ENCODE measurements around the gene GNG2. TPM values are rescaled to one million over a fixed set of nuclear protein-coding genes. Genes with fewer than 3 reads are reported as not detected.

Gene GNG2
- total and polyA plus RNA-seq, 9 of the 15 experiments (the other 6 are each of a cell fraction or from before 2014, with no cell fraction given), result 0.18 TPM; not detected in 8

DNA sequence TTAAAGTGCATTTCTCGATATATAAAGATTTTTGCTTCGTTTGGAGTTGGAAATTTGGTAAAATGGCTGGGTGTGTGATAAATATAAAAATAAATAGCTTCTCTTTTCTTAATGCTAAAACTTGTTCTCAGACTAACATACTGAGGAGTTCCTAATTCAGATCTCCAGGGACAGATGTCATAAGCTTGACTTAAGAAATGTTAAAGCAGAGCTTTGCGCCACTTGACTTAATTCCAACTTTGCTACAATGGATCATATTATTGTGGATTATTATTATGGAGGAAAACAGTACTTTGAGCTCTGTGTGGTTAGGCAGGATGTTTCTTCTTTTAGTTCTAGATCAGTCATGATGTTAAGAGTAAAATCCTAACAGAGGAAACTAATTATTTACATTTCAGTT lies 33.8 kb downstream of the GNG2 start:
- H3K27me3 ChIP-seq (ENCODE audit: control insufficient read depth in 2 of 2, insufficient read depth in 2 of 2, low read length in 2 of 2), result no peaks in the 10 kb centered on the region
- no peak overlapping the region for H3K9ac ChIP-seq (ENCODE audit: insufficient read depth in 1 of 2, low read depth in 2 of 2, low read length in 2 of 2)
- H4K20me1 ChIP-seq (replicated peaks; ENCODE audit: control insufficient read depth, insufficient read depth, low read length), result no peaks in the 10 kb centered on the region
- FAIRE-seq (no peak), ATAC-seq (no peak), DNase-seq (ENCODE audit: extremely low read depth in 1 of 4, low spot score in 3 of 4) (no peak)
- H3K9me3 ChIP-seq (replicated peaks; ENCODE audit: control insufficient read depth, insufficient read depth, low read depth, low read length), result no peaks in the 10 kb centered on the region
- BruUV-seq (replicated peaks), result no TSS peak
- TF ChIP-seq SRSF3 (IDR thresholded peaks at IDR 0.05; ENCODE audit: insufficient read depth, low read length), result no peak
- no peak for TF ChIP-seq TSC22D4 (tag; IDR thresholded peaks at IDR 0.05)
- no peak for TF ChIP-seq MYNN (IDR thresholded peaks at IDR 0.05)
- no peak for TF ChIP-seq MYNN (CRISPR knock-in tag; IDR thresholded peaks at IDR 0.05)
- TF ChIP-seq, protein P1, sequence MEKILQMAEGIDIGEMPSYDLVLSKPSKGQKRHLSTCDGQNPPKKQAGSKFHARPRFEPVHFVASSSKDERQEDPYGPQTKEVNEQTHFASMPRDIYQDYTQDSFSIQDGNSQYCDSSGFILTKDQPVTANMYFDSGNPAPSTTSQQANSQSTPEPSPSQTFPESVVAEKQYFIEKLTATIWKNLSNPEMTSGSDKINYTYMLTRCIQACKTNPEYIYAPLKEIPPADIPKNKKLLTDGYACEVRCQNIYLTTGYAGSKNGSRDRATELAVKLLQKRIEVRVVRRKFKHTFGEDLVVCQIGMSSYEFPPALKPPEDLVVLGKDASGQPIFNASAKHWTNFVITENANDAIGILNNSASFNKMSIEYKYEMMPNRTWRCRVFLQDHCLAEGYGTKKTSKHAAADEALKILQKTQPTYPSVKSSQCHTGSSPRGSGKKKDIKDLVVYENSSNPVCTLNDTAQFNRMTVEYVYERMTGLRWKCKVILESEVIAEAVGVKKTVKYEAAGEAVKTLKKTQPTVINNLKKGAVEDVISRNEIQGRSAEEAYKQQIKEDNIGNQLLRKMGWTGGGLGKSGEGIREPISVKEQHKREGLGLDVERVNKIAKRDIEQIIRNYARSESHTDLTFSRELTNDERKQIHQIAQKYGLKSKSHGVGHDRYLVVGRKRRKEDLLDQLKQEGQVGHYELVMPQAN (IDR thresholded peaks at IDR 0.05; ENCODE audit: borderline replicate concordance), result no peak
- TF ChIP-seq, protein P2, sequence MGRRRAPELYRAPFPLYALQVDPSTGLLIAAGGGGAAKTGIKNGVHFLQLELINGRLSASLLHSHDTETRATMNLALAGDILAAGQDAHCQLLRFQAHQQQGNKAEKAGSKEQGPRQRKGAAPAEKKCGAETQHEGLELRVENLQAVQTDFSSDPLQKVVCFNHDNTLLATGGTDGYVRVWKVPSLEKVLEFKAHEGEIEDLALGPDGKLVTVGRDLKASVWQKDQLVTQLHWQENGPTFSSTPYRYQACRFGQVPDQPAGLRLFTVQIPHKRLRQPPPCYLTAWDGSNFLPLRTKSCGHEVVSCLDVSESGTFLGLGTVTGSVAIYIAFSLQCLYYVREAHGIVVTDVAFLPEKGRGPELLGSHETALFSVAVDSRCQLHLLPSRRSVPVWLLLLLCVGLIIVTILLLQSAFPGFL (CRISPR knock-in tag; IDR thresholded peaks at IDR 0.05), result no peak
- TF ChIP-seq DDX20 (tag; IDR thresholded peaks at IDR 0.05; ENCODE audit: low read depth), result no peak
- TF ChIP-seq RB1 (IDR thresholded peaks at IDR 0.05; ENCODE audit: low read depth), result no peak
- no peak for TF ChIP-seq BCOR (IDR thresholded peaks at IDR 0.05)
- TF ChIP-seq SP1 (CRISPR knock-in tag; IDR thresholded peaks at IDR 0.05), result no peak
- TF ChIP-seq PYGO2 (tag; IDR thresholded peaks at IDR 0.05), result no peak
- TF ChIP-seq ZNF740 (CRISPR knock-in tag; IDR thresholded peaks at IDR 0.05), result no peak
- TF ChIP-seq ZNF740 (tag; IDR thresholded peaks at IDR 0.05), result no peak
- TF ChIP-seq, protein P3, sequence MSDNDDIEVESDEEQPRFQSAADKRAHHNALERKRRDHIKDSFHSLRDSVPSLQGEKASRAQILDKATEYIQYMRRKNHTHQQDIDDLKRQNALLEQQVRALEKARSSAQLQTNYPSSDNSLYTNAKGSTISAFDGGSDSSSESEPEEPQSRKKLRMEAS (CRISPR knock-in tag; IDR thresholded peaks at IDR 0.05), result no peak
- TF ChIP-seq GABPA (tag; conservative IDR thresholded peaks at IDR 0.05; ENCODE audit: low read depth), result no peak
- no peak for TF ChIP-seq ETV5 (CRISPR knock-in tag; IDR thresholded peaks at IDR 0.05; ENCODE audit: low read depth)
- no peak for TF ChIP-seq SMAD2 (IDR thresholded peaks at IDR 0.05; ENCODE audit: low read depth, low read length)
- TF ChIP-seq, protein P4, sequence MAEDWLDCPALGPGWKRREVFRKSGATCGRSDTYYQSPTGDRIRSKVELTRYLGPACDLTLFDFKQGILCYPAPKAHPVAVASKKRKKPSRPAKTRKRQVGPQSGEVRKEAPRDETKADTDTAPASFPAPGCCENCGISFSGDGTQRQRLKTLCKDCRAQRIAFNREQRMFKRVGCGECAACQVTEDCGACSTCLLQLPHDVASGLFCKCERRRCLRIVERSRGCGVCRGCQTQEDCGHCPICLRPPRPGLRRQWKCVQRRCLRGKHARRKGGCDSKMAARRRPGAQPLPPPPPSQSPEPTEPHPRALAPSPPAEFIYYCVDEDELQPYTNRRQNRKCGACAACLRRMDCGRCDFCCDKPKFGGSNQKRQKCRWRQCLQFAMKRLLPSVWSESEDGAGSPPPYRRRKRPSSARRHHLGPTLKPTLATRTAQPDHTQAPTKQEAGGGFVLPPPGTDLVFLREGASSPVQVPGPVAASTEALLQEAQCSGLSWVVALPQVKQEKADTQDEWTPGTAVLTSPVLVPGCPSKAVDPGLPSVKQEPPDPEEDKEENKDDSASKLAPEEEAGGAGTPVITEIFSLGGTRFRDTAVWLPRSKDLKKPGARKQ (CRISPR knock-in tag; IDR thresholded peaks at IDR 0.05), result no peak
- no peak for TF ChIP-seq ARID1B (IDR thresholded peaks at IDR 0.05)
- no peak for TF ChIP-seq U2AF1 (optimal IDR thresholded peaks at IDR 0.05; ENCODE audit: low read depth, low read length)
- H3K79me2 ChIP-seq (ENCODE audit: control insufficient read depth, insufficient read depth, low read length), result no peaks in the 10 kb centered on the region
- CTCF ChIA-PET (ENCODE audit: low intra/inter-chr PET ratio), result no interaction called here
- in situ Hi-C loops (cut with MboI) (no loop called here), intact Hi-C loops (cut with micrococcal nuclease) (no loop called here)
- H3K27ac ChIP-seq (ENCODE audit: extremely low read depth, low read depth, low read length), result no peak overlapping the region
- H2AFZ ChIP-seq (ENCODE audit: low read depth, low read length), result no peak overlapping the region
- H3K4me3 ChIP-seq, result no peak overlapping the region
- POLR2A ChIA-PET, result interaction anchor here (0.6 kb wide), 1 partner anchor 347 kb away, joined by 4 read pairs; no protein-coding TSS in a partner anchor
- no peak overlapping the region for H3K4me2 ChIP-seq (ENCODE audit: insufficient read depth, low read length)
- H3K9me1 ChIP-seq (ENCODE audit: control insufficient read depth, insufficient read depth, low read length), result no peaks in the 10 kb centered on the region
- WGBS (ENCODE audit: insufficient coverage, low coverage, missing lambda C conversion rate), result 3% methylated on average over 3 of the region's 3 CpGs
- no peaks in the 10 kb centered on the region for H3K36me3 ChIP-seq (ENCODE audit: control insufficient read depth, insufficient read depth, low read length)
- H3K4me1 ChIP-seq (replicated peaks in 1 of 2; ENCODE audit: control insufficient read depth in 2 of 2, insufficient read depth in 2 of 2, low read length in 2 of 2), result no peaks in the 10 kb centered on the region
